Breast epithelium (tissue), 3 donors: Measurements from ENCODE around the gene SYNPO.

Source experiments
- POLR2A ChIP-seq: fragments of 450-650 bp; IDR thresholded peaks from one replicate; pipeline ENCODE4 v1.6.1; 2016; ENCODE audit warnings: antibody characterized with exemption, mild to moderate bottlenecking, moderate library complexity
- TF ChIP-seq, protein P1 (sequence below), 3 donors: fragments of 450-650 bp; IDR thresholded peaks; one replicate each; pipeline ENCODE4 v1.5.1; 2016 to 2017; ENCODE audit warnings: antibody characterized with exemption in 3 of 3, mild to moderate bottlenecking in 3 of 3, moderate library complexity in 3 of 3

DNA sequence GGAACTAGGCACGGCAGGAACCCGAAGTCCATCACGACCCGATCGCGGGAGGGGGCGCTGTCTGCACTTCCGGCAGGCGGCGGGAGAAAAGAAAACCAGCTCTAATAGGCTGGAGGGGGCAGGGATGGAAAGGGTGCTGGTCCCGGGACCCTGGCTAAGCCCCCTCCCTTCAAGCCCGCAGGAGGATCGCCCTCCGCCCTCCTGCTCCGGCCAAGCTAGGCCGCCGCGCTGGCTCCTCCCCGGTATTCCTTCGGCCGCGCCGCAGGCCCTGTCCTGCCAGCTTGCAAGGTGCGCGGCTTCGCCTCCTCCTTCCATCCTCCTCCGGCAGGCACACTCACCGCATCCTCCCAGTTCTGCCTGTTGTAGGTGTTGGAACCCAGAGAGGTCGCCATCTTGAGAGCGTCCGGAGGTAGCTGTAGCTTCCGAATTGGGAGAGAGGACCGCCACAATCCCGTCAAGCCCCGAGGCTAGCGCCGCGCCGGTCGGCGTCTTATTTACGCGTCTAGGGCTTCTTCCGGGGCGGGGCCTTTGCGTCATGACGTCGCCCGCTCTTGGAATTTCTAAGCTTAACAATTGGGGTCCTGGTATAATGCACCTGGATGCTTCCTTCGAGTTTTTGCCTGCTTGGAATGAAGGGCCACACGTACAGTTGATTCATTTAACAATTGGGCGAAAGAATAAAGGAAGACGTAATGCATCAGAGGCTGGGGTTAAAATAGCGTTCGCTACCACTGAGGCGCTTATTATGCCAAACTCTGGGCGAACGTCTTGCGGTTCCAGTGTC, 60.3 kb downstream of the SYNPO start, which contains the start of gene RBM22:
- TF ChIP-seq POLR2A = peak; percentile 52
- TF ChIP-seq, protein P1, sequence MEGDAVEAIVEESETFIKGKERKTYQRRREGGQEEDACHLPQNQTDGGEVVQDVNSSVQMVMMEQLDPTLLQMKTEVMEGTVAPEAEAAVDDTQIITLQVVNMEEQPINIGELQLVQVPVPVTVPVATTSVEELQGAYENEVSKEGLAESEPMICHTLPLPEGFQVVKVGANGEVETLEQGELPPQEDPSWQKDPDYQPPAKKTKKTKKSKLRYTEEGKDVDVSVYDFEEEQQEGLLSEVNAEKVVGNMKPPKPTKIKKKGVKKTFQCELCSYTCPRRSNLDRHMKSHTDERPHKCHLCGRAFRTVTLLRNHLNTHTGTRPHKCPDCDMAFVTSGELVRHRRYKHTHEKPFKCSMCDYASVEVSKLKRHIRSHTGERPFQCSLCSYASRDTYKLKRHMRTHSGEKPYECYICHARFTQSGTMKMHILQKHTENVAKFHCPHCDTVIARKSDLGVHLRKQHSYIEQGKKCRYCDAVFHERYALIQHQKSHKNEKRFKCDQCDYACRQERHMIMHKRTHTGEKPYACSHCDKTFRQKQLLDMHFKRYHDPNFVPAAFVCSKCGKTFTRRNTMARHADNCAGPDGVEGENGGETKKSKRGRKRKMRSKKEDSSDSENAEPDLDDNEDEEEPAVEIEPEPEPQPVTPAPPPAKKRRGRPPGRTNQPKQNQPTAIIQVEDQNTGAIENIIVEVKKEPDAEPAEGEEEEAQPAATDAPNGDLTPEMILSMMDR (IDR thresholded peaks at IDR 0.05) = peak; percentile 26 to 66 (median 53)
